Activated CD8-positive, alpha-beta memory T cell treated with anti-CD3 and anti-CD28 coated beads for 1 hour (primary cell): ENCODE data around the gene PDZD2.
"Not testable (repeated sequence)": the region's sequence is repeated elsewhere in the genome, so short reads cannot be mapped to it uniquely, and the experiment has no call there.

Source experiments
- DNase-seq, 2 donors: peaks; one replicate each; pipeline ENCODE4 v3.0.0-alpha.2; 2020; ENCODE audit warnings: low read depth in 1 of 2; ENCODE audit errors: extremely low read depth in 1 of 2

The PDZD2 gene

GRCh38 chr5:32118922-32119321 is 480.0 kb downstream of the PDZD2 start:
- DNase-seq = not testable (repeated sequence)

- no peak for DNase-seq
Observed at GRCh38 chr5:32123058-32123805, 484.3 kb downstream of the PDZD2 start.

- no peak for DNase-seq
Observed at GRCh38 chr5:32123889-32124676, 485.2 kb downstream of the PDZD2 start.

GRCh38 chr5:32126691-32127090 is 487.8 kb downstream of the PDZD2 start:
- no peak for DNase-seq

- DNase-seq = no peak
Observed at GRCh38 chr5:32127711-32128110, 488.8 kb downstream of the PDZD2 start.

- DNase-seq = no peak
Observed at GRCh38 chr5:32129074-32129598, 490.2 kb downstream of the PDZD2 start.

GRCh38 chr5:32130865-32131264 is 491.9 kb downstream of the PDZD2 start:
- no peak for DNase-seq

- DNase-seq = no peak
Observed at GRCh38 chr5:32131604-32132003, 492.7 kb downstream of the PDZD2 start.

GRCh38 chr5:32132757-32133156 is 493.8 kb downstream of the PDZD2 start:
- no peak for DNase-seq

GRCh38 chr5:32135086-32135485 is 496.2 kb downstream of the PDZD2 start:
- no peak for DNase-seq

GRCh38 chr5:32136342-32136741 is 497.4 kb downstream of the PDZD2 start:
- DNase-seq = no peak

GRCh38 chr5:32138839-32139493 is 500.0 kb downstream of the PDZD2 start:
- DNase-seq = peak in 1 of 2 donors; percentile 8

- DNase-seq = no peak
Observed at GRCh38 chr5:32143617-32144377, 504.9 kb downstream of the PDZD2 start.

GRCh38 chr5:32144378-32145207 is 505.7 kb downstream of the PDZD2 start:
- DNase-seq = no peak

GRCh38 chr5:32145378-32145777 is 506.4 kb downstream of the PDZD2 start:
- no peak for DNase-seq

GRCh38 chr5:32147236-32147635 is 508.3 kb downstream of the PDZD2 start:
- DNase-seq = no peak

- DNase-seq = no peak
Observed at GRCh38 chr5:32147959-32148358, 509.0 kb downstream of the PDZD2 start.

- DNase-seq = no peak
Observed at GRCh38 chr5:32150366-32150765, 511.4 kb downstream of the PDZD2 start.

- no peak for DNase-seq
Observed at GRCh38 chr5:32151198-32151597, 512.3 kb downstream of the PDZD2 start.

GRCh38 chr5:32153723-32154122 is 514.8 kb downstream of the PDZD2 start:
- no peak for DNase-seq
